Central memory CD8-positive, alpha-beta T cell (primary cell): ENCODE measurements around the gene RND2.

Source experiments
- ATAC-seq: fragments of 150-1000 bp; cut with Tn5 transposase; replicated peaks from 2 replicates; pipeline ENCODE4 v1.10.0; 2022; ENCODE audit warnings: mild to moderate bottlenecking, moderate FRiP score, moderate number of reproducible peaks; ENCODE audit not compliant: poor library complexity, severe bottlenecking; ENCODE audit errors: extremely low read depth
- DNase-seq, 2 donors: peaks; one replicate each; pipeline ENCODE4 v3.0.0; 2021; ENCODE audit warnings: low spot score in 2 of 2
- H3K27ac Mint-ChIP-seq: one replicate; pipeline ENCODE4 v1.8.0; 2022; ENCODE audit warnings: low read depth, mild to moderate bottlenecking, moderate library complexity, mixed read lengths
- H3K27me3 Mint-ChIP-seq: one replicate; pipeline ENCODE4 v1.8.0; 2022; ENCODE audit warnings: mixed read lengths
- H3K36me3 Mint-ChIP-seq: one replicate; pipeline ENCODE4 v1.8.0; 2022; ENCODE audit warnings: mild to moderate bottlenecking, moderate library complexity, mixed read lengths; ENCODE audit not compliant: insufficient read depth
- H3K4me1 Mint-ChIP-seq: one replicate; pipeline ENCODE4 v1.8.0; 2022; ENCODE audit warnings: mixed read lengths
- H3K4me3 Mint-ChIP-seq: one replicate; pipeline ENCODE4 v1.8.0; 2022; ENCODE audit warnings: mild to moderate bottlenecking, moderate library complexity, mixed read lengths
- H3K9me3 Mint-ChIP-seq: one replicate; pipeline ENCODE4 v1.8.0; 2022; ENCODE audit warnings: mixed read lengths

RND2 gene

GRCh38 chr17:43014020-43014648 is 10.9 kb upstream of the RND2 start:
- Mint-ChIP-seq H3K4me3 (no peak overlapping the region), H3K36me3 (peaks cover 18% of the 10 kb centered on the region), H3K27me3 (no peaks in the 10 kb centered on the region), H3K9me3 (no peaks in the 10 kb centered on the region), H3K4me1 (peaks cover 9% of the 10 kb centered on the region), H3K27ac (no peak overlapping the region)
- DNase-seq = no peak
- ATAC-seq = no peak

- no peak for ATAC-seq
- peak overlapping the region; percentile 20 for H3K27ac Mint-ChIP-seq
These were observed 10.1 kb upstream of the RND2 start for GRCh38 chr17:43014649-43015542.

GRCh38 chr17:43015579-43015978 is 9.5 kb upstream of the RND2 start:
- peaks cover 17% of the 10 kb centered on the region for H3K36me3 Mint-ChIP-seq
- no peak overlapping the region for H3K4me3 Mint-ChIP-seq
- H3K27me3 Mint-ChIP-seq = no peaks in the 10 kb centered on the region
- ATAC-seq = no peak
- peak overlapping the region; percentile 20 for H3K27ac Mint-ChIP-seq
- no peaks in the 10 kb centered on the region for H3K9me3 Mint-ChIP-seq
- DNase-seq = no peak
- peaks cover 11% of the 10 kb centered on the region for H3K4me1 Mint-ChIP-seq

More at GRCh38 chr17:43014649-43015542, 10.1 kb upstream of the RND2 start:
- H3K4me1 Mint-ChIP-seq = peaks cover 16% of the 10 kb centered on the region
- DNase-seq = no peak
- no peaks in the 10 kb centered on the region for H3K9me3 Mint-ChIP-seq
- no peaks in the 10 kb centered on the region for H3K27me3 Mint-ChIP-seq
- H3K36me3 Mint-ChIP-seq = peaks cover 20% of the 10 kb centered on the region
- H3K4me3 Mint-ChIP-seq = no peak overlapping the region

DNA sequence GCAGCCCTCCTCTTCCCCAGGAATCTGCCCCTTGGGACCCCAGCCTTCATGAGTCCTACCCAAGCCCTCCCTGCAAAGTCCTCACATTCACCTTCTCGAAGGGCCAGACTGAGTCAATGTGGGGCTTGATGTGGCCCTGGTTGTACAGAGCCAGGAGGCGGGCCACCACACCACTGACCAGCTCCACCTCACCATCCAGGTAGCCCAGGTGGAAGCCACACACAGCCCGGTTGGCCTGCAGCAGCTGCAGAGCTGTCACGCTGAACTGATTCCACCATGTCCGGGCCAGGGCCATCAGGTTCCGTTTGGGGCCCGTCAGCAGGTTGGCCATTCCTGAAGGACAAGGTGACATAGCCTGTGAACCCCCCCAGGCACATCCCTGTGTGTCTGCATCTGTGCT is 8.8 kb upstream of the RND2 start:
- ATAC-seq (no peak), DNase-seq (no peak)
- Mint-ChIP-seq H3K4me3 (no peak overlapping the region), H3K27ac (peak overlapping the region; percentile 9), H3K9me3 (no peaks in the 10 kb centered on the region), H3K4me1 (peaks cover 13% of the 10 kb centered on the region), H3K27me3 (no peaks in the 10 kb centered on the region), H3K36me3 (peaks cover 20% of the 10 kb centered on the region)

DNA sequence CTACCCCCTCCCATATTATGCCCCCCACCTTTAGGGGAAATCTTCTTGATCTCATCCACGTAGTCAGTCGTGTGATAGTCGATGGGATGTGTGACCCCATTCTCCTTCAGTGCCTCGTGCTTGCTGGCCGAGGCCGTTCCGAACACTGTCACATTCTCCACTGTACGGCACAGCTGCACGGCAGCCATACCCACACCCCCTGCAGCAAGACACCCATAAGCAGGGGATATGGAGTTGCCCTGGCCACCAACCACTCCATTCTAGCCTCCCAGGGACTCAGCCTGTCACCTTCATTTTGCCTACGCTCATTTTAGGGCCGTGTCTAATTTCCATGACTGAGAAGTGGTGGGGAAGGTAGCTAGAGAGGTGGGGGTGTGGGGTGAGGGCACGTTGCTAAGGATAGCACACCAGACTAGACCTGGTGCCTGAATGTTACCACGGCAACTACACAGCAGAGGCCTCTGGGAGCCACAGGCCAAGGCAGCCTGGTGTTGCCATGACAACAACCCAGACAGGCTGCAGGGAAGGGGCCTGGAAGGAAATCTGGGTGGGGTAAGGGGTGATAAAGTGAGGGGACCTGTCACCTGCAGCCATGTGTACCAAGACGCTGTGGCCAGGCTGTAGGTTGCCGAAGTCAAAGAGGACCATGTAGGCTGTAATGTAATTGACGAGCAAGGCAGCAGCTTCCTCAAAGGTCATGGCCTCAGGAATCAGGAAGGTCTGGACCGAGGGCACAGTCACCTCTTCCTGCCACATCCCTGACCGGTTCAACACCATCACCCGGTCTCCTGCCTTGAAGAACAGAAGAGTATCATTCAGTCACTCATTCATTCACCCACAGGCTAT is 6.8 kb upstream of the RND2 start:
- no peak for DNase-seq
- no peak overlapping the region for H3K4me3 Mint-ChIP-seq
- H3K27ac Mint-ChIP-seq = no peak overlapping the region
- ATAC-seq = no peak
- peaks cover 21% of the 10 kb centered on the region for H3K4me1 Mint-ChIP-seq
- H3K36me3 Mint-ChIP-seq = peaks cover 21% of the 10 kb centered on the region
- H3K27me3 Mint-ChIP-seq = no peaks in the 10 kb centered on the region
- no peaks in the 10 kb centered on the region for H3K9me3 Mint-ChIP-seq

- Mint-ChIP-seq H3K36me3 (peaks cover 20% of the 10 kb centered on the region), H3K4me1 (peaks cover 21% of the 10 kb centered on the region), H3K27me3 (no peaks in the 10 kb centered on the region), H3K4me3 (no peak overlapping the region), H3K27ac (no peak overlapping the region), H3K9me3 (no peaks in the 10 kb centered on the region)
- no peak for DNase-seq
- ATAC-seq = no peak
These were observed 6.1 kb upstream of the RND2 start for GRCh38 chr17:43018932-43019331.

- Mint-ChIP-seq H3K4me1 (peaks cover 25% of the 10 kb centered on the region), H3K27me3 (no peaks in the 10 kb centered on the region), H3K4me3 (peak overlapping the region; percentile 83), H3K36me3 (peaks cover 21% of the 10 kb centered on the region), H3K27ac (no peak overlapping the region), H3K9me3 (no peaks in the 10 kb centered on the region)
- ATAC-seq = no peak
- no peak for DNase-seq
These were observed 5.6 kb upstream of the RND2 start for GRCh38 chr17:43019418-43019817.

- Mint-ChIP-seq H3K4me3 (peak overlapping the region; percentile 83), H3K9me3 (no peaks in the 10 kb centered on the region), H3K4me1 (peaks cover 31% of the 10 kb centered on the region), H3K36me3 (peaks cover 20% of the 10 kb centered on the region), H3K27ac (peak overlapping the region; percentile 65), H3K27me3 (no peaks in the 10 kb centered on the region)
- no peak for DNase-seq
- no peak for ATAC-seq
These were observed 4.9 kb upstream of the RND2 start for GRCh38 chr17:43020030-43020621.

DNA sequence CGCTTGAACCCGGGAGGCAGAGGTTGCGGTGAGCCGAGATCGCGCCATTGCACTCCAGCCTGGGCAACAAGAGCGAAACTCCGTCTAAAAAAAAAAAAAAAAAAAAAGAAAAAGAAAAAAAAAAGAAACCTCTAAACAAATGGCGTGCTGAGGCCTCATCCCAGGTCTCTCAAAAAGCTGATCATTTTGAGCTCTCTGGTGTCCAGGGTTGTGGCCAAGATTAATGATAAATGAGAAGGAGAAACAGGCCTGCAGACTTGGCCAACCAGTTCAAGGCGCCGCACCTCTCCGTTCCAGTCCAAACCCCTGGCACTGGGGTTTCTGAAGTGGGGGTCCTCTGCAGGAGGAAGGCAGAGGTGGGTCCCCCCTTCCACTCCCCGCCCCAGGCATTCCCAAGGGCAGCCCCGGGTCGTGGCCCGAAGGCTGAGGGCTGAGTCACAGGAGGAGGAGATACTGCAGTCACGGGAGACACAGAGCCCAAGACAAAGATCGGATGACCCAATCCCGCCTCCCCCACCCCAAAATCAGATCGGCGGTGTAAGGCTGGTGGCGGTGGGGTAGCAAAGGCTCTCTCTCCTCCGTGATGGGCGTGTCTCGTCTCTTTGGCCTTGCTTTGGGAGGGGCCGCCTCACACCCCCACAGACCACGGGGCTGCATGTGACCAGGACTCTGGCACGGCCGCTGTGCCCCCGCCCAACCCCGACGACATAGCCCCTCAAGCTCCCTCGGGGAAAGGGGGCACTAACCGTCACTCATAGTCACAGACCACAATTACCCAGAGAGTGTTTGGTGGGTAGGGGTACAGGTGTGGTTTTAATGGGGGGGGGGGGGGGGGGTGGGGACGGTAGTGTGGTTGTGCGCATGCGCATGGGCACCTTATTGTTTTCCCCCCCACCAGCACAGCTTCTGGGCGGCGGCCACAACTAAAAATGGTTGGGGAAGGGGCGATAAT is 4.0 kb upstream of the RND2 start:
- peak in 1 of 2 donors; percentile 16 for DNase-seq
- Mint-ChIP-seq H3K4me1 (peaks cover 36% of the 10 kb centered on the region), H3K9me3 (no peaks in the 10 kb centered on the region), H3K27ac (peak overlapping the region; percentile 65), H3K27me3 (no peaks in the 10 kb centered on the region), H3K36me3 (peaks cover 17% of the 10 kb centered on the region), H3K4me3 (peak overlapping the region; percentile 83)
- no peak for ATAC-seq

GRCh38 chr17:43021741-43022512 is 3.1 kb upstream of the RND2 start, which contains the start of gene VAT1:
VAT1 (minus strand) TSS chr17:43022385; CDS start chr17:43022322, 63 bp downstream.
- peak within 1 kb of the TSS; percentile 65 for H3K27ac Mint-ChIP-seq
- H3K27me3 Mint-ChIP-seq = no peaks in the 10 kb centered on the region
- no peaks in the 10 kb centered on the region for H3K9me3 Mint-ChIP-seq
- peak within 1 kb of the TSS; percentile 83 for H3K4me3 Mint-ChIP-seq
- DNase-seq (peak; percentile 19 to 33), ATAC-seq (peak; percentile 52)
- peaks cover 17% of the 10 kb centered on the region for H3K36me3 Mint-ChIP-seq
- H3K4me1 Mint-ChIP-seq = peaks cover 36% of the 10 kb centered on the region

DNA sequence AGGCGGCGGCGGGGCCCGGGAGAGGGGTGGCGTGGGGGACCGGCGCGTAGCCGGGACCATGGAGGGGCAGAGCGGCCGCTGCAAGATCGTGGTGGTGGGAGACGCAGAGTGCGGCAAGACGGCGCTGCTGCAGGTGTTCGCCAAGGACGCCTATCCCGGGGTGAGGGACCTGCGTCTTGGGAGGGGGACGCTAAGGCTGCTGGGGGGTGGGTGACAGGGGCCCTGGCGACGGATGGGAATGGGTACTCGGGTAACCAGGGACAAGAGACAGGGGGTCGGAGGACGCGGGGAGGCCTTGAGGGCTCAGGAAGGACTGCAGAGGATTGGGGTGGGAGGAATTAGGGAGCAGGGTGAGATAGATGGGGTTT is 243 bp downstream of the RND2 start:
- Mint-ChIP-seq H3K27ac (peak overlapping the region; percentile 94), H3K4me1 (peaks cover 27% of the 10 kb centered on the region), H3K4me3 (peak overlapping the region; percentile 93), H3K36me3 (peaks cover 13% of the 10 kb centered on the region), H3K27me3 (no peaks in the 10 kb centered on the region), H3K9me3 (no peaks in the 10 kb centered on the region)
- ATAC-seq (no peak), DNase-seq (no peak)
